HFFc6 (cell line): ENCODE measurements around the gene CDC45. TPM values are rescaled to one million over a fixed set of nuclear protein-coding genes. Genes with fewer than 3 reads are reported as not detected.

Experiments used
- DNase-seq: peaks from one replicate; pipeline ENCODE4 v3.0.0-alpha.2; 2018
- H3K27ac Mint-ChIP-seq: 2 replicates; pipeline ENCODE4 v1.8.0; 2020; ENCODE audit warnings: mild to moderate bottlenecking, mixed read lengths
- H3K27me3 Mint-ChIP-seq: 2 replicates; pipeline ENCODE4 v1.8.0; 2021; ENCODE audit warnings: mild to moderate bottlenecking, moderate library complexity, mixed read lengths; ENCODE audit not compliant: insufficient read depth
- H3K36me3 Mint-ChIP-seq: 2 replicates; pipeline ENCODE4 v1.8.0; 2021; ENCODE audit warnings: low read depth, mixed read lengths
- H3K4me1 Mint-ChIP-seq: 2 replicates; pipeline ENCODE4 v1.8.0; 2020; ENCODE audit warnings: low read depth, mixed read lengths
- H3K4me3 Mint-ChIP-seq: 2 replicates; pipeline ENCODE4 v1.8.0; 2020; ENCODE audit warnings: mild to moderate bottlenecking, moderate library complexity, mixed read lengths
- H3K9me3 Mint-ChIP-seq: 2 replicates; pipeline ENCODE4 v1.8.0; 2020; ENCODE audit warnings: mild to moderate bottlenecking, mixed read lengths
- total RNA-seq, 6 experiments: library from RNA; stranded (reverse); fragmentation: NEBNext Ultra II Directional; extraction: Animal tissue kit (Norgen Biotek cat#: 25700); gene quantifications; 2 replicates in 1 of 6; 3 replicates in 5 of 6; pipeline ENCODE4 v1.2.3, GENCODE V29; 2021
- TF ChIP-seq, protein P1 (sequence below): fragments of 200-600 bp; sonication (generic); IDR thresholded peaks from 2 replicates; pipeline ENCODE4 v1.5.0; 2021; ENCODE audit warnings: antibody characterized with exemption, mild to moderate bottlenecking

The CDC45 gene
- total RNA-seq, 6 experiments from 2014 or later = 8.8 to 17.4 (median 16.2) TPM

DNA sequence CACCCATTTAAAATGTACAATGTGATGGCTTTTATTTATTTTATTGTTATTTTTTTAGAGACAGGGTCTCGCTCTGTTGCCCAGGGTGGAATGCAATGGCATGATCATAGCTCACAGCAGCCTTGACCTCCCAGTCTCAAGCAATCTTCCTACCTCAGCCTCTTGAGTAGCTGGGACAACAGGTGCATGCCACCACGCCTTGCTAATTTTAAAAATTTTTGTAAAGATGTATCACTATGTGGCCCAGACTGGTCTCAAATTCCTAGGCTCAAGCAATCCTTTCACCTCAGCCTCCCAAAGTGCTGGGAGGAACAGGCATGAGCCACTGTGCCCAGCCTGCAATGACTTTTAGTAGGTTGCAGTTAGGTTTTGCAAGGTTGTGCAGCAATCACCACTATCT is 30.2 kb downstream of the CDC45 start:
- H3K27ac Mint-ChIP-seq = no peak overlapping the region
- no peaks in the 10 kb centered on the region for H3K4me1 Mint-ChIP-seq
- TF ChIP-seq, protein P1, sequence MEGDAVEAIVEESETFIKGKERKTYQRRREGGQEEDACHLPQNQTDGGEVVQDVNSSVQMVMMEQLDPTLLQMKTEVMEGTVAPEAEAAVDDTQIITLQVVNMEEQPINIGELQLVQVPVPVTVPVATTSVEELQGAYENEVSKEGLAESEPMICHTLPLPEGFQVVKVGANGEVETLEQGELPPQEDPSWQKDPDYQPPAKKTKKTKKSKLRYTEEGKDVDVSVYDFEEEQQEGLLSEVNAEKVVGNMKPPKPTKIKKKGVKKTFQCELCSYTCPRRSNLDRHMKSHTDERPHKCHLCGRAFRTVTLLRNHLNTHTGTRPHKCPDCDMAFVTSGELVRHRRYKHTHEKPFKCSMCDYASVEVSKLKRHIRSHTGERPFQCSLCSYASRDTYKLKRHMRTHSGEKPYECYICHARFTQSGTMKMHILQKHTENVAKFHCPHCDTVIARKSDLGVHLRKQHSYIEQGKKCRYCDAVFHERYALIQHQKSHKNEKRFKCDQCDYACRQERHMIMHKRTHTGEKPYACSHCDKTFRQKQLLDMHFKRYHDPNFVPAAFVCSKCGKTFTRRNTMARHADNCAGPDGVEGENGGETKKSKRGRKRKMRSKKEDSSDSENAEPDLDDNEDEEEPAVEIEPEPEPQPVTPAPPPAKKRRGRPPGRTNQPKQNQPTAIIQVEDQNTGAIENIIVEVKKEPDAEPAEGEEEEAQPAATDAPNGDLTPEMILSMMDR = no peak
- no peak for DNase-seq
- peaks cover 38% of the 10 kb centered on the region for H3K36me3 Mint-ChIP-seq
- H3K4me3 Mint-ChIP-seq = no peak overlapping the region
- H3K27me3 Mint-ChIP-seq = peaks cover 1% of the 10 kb centered on the region; the same call in 1 of the 2 replicates
- H3K9me3 Mint-ChIP-seq = no peaks in the 10 kb centered on the region

DNA sequence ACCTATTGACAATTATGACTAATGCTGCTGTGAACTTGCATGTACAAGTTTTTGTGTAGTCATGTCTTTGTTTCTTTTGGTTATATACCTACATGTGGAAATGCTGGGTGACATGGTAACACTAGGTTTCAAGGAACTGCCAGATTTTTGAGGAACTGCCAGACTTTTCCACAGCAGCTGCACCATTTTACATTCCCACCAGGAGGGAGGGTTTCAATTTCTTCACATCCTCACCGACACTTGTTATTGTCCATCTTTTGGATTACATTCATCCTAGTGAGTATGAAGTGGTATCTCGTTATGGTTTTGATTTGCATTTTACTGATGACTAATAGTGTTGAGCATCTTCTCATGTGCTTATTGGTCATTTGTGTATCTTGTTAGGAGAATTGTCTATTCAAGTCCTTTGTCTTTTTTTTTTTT is 31.2 kb downstream of the CDC45 start:
- Mint-ChIP-seq H3K36me3 (peaks cover 42% of the 10 kb centered on the region), H3K27ac (no peak overlapping the region), H3K4me1 (no peaks in the 10 kb centered on the region), H3K9me3 (no peaks in the 10 kb centered on the region), H3K4me3 (no peak overlapping the region), H3K27me3 (peaks cover 1% of the 10 kb centered on the region; the same call in 1 of the 2 replicates)
- DNase-seq = no peak
- TF ChIP-seq, protein P1 = no peak

DNA sequence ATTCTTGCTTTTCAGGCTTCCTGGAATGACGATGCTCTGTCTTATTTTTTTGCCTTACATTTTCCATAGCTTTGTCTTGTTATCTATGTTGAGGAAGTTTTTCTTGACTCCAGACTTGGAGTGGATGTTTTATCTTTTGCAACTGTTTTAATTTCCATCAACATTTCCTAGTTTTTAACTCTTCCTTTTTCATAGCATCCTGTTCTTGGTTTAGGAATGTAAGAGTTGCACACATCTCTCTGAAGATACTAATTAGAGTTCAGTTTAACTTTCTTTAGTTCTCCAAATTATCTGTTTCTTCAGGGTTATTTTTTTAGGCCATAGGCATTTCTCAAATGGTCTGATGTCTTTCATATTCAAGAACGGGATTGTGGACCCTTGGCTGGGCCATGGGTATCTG is 34.1 kb downstream of the CDC45 start:
- TF ChIP-seq, protein P1 = no peak
- H3K9me3 Mint-ChIP-seq = no peaks in the 10 kb centered on the region
- no peak for DNase-seq
- H3K4me1 Mint-ChIP-seq = no peaks in the 10 kb centered on the region
- no peak overlapping the region for H3K27ac Mint-ChIP-seq
- peaks cover 1% of the 10 kb centered on the region; the same call in 1 of the 2 replicates for H3K27me3 Mint-ChIP-seq
- peaks cover 47% of the 10 kb centered on the region for H3K36me3 Mint-ChIP-seq
- no peak overlapping the region for H3K4me3 Mint-ChIP-seq

DNA sequence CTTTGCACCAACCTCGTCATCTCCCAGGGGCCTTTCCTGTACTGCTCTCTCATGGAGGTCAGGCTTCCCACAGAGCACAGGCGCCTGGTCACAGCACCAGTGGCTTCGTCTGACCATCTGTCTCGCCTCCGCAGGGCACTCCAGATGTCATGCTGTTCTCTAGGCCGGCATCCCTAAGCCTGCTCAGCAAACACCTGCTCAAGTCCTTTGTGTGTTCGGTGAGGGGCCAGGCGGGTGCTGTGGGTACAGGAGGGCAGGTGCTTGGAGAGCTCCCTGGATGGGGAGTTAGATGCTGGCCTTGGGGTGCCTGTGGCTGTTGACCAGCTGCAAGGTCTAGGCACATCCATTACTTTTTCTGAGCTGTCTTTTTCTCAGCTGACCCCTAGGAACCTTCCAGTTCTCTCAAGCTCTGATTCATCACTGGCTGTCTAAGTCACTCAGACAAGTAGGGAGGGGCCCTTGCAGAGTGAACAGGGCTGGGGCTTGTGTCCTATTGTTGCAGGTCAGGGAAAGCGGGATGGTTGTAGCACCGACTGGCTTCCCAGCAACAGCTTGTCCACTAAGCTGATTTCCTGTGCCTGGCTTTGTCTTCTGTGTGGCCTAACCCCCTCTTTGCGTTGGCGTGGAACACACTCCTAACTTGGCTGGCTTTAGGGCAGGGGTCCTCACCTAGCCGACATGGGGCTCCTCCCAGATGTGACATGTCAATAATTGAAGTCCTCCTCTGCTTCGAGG is 35.3 kb downstream of the CDC45 start:
- DNase-seq = no peak

DNA sequence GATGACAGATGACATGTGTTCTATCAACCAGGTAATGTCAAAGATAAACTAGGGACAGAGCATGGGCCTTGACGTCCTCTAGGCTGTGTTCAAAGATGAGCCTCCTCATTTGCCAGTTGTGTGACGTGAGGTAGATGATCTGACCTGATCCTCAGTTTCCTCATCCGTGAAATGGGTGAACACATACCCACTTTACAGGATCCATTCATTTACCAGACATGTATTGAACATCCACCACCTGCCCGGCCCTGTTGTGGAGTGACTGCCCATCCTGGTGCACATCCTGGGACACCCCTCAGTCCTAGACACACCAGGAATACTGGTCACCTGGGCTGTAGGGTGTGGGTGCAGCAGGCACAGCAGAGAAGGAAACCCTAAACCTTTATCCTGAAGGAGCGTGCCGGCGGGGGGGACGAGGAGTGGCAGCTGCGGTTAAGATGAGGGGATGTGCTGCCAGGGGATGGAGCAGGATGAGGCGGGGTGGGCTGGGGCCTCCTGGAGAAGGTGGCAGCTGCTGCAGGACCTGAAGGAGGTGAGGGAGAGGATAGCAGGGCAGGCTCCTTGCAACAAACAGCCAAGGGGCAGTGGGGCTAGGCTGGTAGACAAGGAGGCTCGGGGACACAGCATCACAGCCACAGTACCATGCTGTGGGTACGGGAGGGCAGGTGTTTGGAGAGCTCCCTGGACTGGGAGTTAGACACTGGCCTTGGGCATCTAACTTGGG is 36.1 kb downstream of the CDC45 start:
- H3K4me1 Mint-ChIP-seq = no peaks in the 10 kb centered on the region
- H3K27me3 Mint-ChIP-seq = no peaks in the 10 kb centered on the region; the same call in 1 of the 2 replicates
- TF ChIP-seq, protein P1 = no peak
- no peak overlapping the region for H3K27ac Mint-ChIP-seq
- H3K36me3 Mint-ChIP-seq = peaks cover 47% of the 10 kb centered on the region
- H3K9me3 Mint-ChIP-seq = no peaks in the 10 kb centered on the region
- no peak overlapping the region for H3K4me3 Mint-ChIP-seq
- no peak for DNase-seq

More for the DNA sequence above, 35.3 kb downstream of the CDC45 start:
- peaks cover 47% of the 10 kb centered on the region for H3K36me3 Mint-ChIP-seq
- H3K4me3 Mint-ChIP-seq = no peak overlapping the region
- peaks cover under 1% of the 10 kb centered on the region; the same call in 1 of the 2 replicates for H3K27me3 Mint-ChIP-seq
- H3K27ac Mint-ChIP-seq = no peak overlapping the region
- no peaks in the 10 kb centered on the region for H3K4me1 Mint-ChIP-seq
- TF ChIP-seq, protein P1 = no peak
- no peaks in the 10 kb centered on the region for H3K9me3 Mint-ChIP-seq
